Vagina (tissue), 2 donors: ENCODE results near the gene ARL5C. TPM values are rescaled to one million over a fixed set of nuclear protein-coding genes. Genes with fewer than 3 reads are reported as not detected.
A peak's percentile ranks its signal among the peaks of the same experiment; 100 is the strongest.

Source experiments
- DNase-seq, 2 donors: peaks; one replicate each; pipeline ENCODE4 v3.0.0-alpha.2; 2017; ENCODE audit errors: extremely low spot score in 2 of 2
- H3K27ac ChIP-seq: fragments of 200-600 bp; sonication (generic); one replicate; pipeline ENCODE4 v1.5.1; 2019
- H3K27me3 ChIP-seq: fragments of 200-600 bp; sonication (generic); one replicate; pipeline ENCODE4 v1.5.1; 2019
- H3K36me3 ChIP-seq, 2 donors: fragments of 200-600 bp; sonication (generic); one replicate each; pipeline ENCODE4 v1.5.1; 2017 to 2019
- H3K4me1 ChIP-seq: fragments of 200-600 bp; sonication (generic); one replicate; pipeline ENCODE4 v1.5.1; 2019
- H3K4me3 ChIP-seq, 2 donors: fragments of 200-600 bp; sonication (generic); 1 replicate in 1 of 2; 2 replicates in 1 of 2; pipeline ENCODE4 v1.5.1; 2016 to 2019
- H3K9me3 ChIP-seq: fragments of 200-600 bp; sonication (generic); one replicate; pipeline ENCODE4 v1.5.1; 2019
- POLR2A ChIP-seq, 2 donors: fragments of 450-650 bp; IDR thresholded peaks; one replicate each; pipeline ENCODE4 v1.6.1; 2017; ENCODE audit warnings: antibody characterized with exemption in 2 of 2, mild to moderate bottlenecking in 2 of 2, moderate library complexity in 2 of 2
- POLR2AphosphoS5 ChIP-seq, 2 donors: sonication (generic); formaldehyde crosslinking; IDR thresholded peaks; one replicate each; pipeline ENCODE4 v1.9.0; 2017; ENCODE audit warnings: antibody characterized with exemption in 2 of 2, mild to moderate bottlenecking in 2 of 2, low read depth in 1 of 2; ENCODE audit not compliant: insufficient read depth in 1 of 2
- intact Hi-C: fragments of 100-400 bp; cut with DNase I; formaldehyde crosslinking; loops from one replicate; pipeline ENCODE4 v1.15.1; 2023
- total RNA-seq: library from RNA; depleted of rRNA; stranded (reverse); fragments of >200 nt; gene quantifications from one replicate; pipeline ENCODE4 v1.2.3, GENCODE V29; 2016
- TF ChIP-seq, protein P1 (sequence below), 3 experiments: fragments of 450-650 bp in 2 of 3; fragments of 200-600 bp in 1 of 3; sonication (generic) in 1 of 3; IDR thresholded peaks; one replicate each; pipeline ENCODE4 v1.5.1; 2017 to 2019; ENCODE audit warnings: antibody characterized with exemption in 3 of 3, mild to moderate bottlenecking in 2 of 3, moderate library complexity in 2 of 3

Gene ARL5C
- total RNA-seq, 1 donor from 2014 or later = not detected

DNA sequence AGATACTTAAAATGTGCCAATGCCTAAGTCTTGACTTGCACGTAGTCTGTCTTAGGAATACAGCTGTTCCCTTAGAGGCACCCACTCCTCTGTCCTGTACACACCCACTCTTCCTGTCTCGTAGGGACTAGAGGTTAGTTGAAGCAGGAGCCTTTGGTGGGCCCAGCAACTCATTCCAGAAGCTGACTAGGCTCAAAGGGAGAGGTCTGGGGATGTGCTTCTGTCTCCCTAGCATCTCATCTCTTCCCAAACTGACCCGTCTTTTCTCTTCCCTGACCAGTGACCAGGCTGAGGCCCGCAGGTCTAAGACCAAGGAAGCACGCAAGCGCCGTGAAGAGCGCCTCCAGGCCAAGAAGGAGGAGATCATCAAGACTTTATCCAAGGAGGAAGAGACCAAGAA is 38.3 kb upstream of the ARL5C start:
- intact Hi-C loops = no loop called here

DNA sequence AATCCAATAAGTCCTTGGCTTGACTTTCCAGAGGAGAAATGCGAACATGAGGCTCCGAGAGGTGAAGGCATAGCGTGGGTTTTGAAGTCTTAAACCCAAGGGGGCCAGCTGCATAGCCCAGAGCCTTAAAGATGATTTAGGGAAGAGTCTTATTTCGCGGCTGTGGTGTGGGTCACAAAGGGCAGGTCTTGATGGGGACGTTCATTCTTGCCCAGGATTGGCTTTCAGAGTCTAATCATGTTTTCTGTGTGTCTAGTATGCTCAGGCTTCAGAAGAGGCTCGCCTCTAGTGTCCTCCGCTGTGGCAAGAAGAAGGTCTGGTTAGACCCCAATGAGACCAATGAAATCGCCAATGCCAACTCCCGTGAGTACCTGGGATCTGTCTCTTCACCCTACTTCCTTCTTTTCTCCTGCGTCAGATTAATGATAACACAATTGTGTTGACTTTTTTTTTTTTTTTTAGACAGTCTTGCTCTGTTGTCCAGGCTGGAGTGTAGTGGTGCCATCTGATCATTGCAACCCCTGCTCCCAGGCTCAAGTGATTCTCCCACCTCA is 35.1 kb upstream of the ARL5C start:
- Histone ChIP-seq H3K4me1 (peaks cover 49% of the 10 kb centered on the region), H3K4me3 (peak overlapping the region; percentile 84 to 87), H3K9me3 (no peaks in the 10 kb centered on the region), H3K27ac (peak overlapping the region; percentile 95), H3K36me3 (peaks cover 0 to 40% of the 10 kb centered on the region in 2 donors), H3K27me3 (no peaks in the 10 kb centered on the region)
- no peak for DNase-seq
- intact Hi-C loops = no loop called here
- no peak for TF ChIP-seq POLR2A (IDR thresholded peaks at IDR 0.05)

More for the DNA sequence above, 38.3 kb upstream of the ARL5C start:
- no peaks in the 10 kb centered on the region for H3K27me3 ChIP-seq
- no peak overlapping the region for H3K27ac ChIP-seq
- no peak overlapping the region for H3K4me3 ChIP-seq
- no peak for TF ChIP-seq POLR2A (IDR thresholded peaks at IDR 0.05)
- TF ChIP-seq POLR2AphosphoS5 (IDR thresholded peaks at IDR 0.05; ENCODE audit: insufficient read depth in 1 of 2, low read depth in 1 of 2) = no peak
- TF ChIP-seq, protein P1, sequence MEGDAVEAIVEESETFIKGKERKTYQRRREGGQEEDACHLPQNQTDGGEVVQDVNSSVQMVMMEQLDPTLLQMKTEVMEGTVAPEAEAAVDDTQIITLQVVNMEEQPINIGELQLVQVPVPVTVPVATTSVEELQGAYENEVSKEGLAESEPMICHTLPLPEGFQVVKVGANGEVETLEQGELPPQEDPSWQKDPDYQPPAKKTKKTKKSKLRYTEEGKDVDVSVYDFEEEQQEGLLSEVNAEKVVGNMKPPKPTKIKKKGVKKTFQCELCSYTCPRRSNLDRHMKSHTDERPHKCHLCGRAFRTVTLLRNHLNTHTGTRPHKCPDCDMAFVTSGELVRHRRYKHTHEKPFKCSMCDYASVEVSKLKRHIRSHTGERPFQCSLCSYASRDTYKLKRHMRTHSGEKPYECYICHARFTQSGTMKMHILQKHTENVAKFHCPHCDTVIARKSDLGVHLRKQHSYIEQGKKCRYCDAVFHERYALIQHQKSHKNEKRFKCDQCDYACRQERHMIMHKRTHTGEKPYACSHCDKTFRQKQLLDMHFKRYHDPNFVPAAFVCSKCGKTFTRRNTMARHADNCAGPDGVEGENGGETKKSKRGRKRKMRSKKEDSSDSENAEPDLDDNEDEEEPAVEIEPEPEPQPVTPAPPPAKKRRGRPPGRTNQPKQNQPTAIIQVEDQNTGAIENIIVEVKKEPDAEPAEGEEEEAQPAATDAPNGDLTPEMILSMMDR (IDR thresholded peaks at IDR 0.05) = no peak
- H3K4me1 ChIP-seq = peaks cover 27% of the 10 kb centered on the region
- peaks cover 0 to 40% of the 10 kb centered on the region in 2 donors for H3K36me3 ChIP-seq
- no peak for DNase-seq
- H3K9me3 ChIP-seq = no peaks in the 10 kb centered on the region

DNA sequence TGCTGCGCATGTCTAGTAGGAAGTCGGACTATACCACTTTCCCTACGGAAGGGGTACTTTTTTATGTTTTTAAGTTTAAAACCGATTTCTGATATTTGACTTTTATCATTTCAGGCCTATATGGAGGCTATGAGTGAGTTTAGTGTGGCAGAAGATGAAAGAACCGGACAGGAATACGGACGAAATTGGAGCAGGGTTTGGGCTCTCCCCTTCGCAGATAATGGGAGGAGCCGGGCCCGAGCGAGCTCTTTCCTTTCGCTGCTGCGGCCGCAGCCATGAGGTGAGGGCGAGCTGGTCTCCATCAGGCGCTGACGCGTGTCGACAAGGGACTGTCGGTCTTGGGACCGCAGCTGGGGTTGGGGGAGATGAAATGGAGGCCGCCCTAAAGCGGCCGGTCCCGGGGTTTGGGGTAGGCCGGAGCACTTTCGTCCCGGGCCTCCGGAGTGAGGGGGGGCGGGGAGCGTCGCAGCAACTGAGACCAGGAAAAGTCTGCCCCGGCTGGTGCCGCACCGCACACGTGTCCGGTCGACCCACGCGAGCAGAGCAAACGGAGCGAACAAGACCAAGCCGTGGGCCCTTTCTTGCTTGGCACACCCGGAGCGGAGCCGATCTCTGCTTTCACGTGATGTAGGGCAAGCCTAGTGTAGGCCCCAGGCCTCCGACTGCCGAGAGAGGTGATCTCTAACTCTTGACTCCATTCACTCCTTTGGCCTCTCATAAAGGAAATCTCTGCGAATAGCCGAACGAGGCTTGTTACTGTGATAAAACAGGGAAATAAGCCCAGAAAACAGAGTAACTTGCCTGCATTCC is 34.3 kb upstream of the ARL5C start, which contains the start of gene RPL19:
TSS of gene RPL19 (plus strand) at position 214 of the 810 bp plus-strand sequence. CDS start at position 276, 62 bp downstream.
- no peak for DNase-seq
- H3K36me3 ChIP-seq = peaks cover 0 to 40% of the 10 kb centered on the region in 2 donors
- TF ChIP-seq POLR2AphosphoS5 (IDR thresholded peaks at IDR 0.05; ENCODE audit: insufficient read depth in 1 of 2, low read depth in 1 of 2) = peak; percentile 87 to 92
- no peak for TF ChIP-seq POLR2A (IDR thresholded peaks at IDR 0.05)
- TF ChIP-seq, protein P1 (IDR thresholded peaks at IDR 0.05) = no peak
- peaks cover 56% of the 10 kb centered on the region for H3K4me1 ChIP-seq
- H3K27ac ChIP-seq = peak within 1 kb of the TSS; percentile 95
- H3K27me3 ChIP-seq = no peaks in the 10 kb centered on the region
- intact Hi-C loops = no loop called here
- H3K9me3 ChIP-seq = no peaks in the 10 kb centered on the region
- H3K4me3 ChIP-seq = peak within 1 kb of the TSS; percentile 84 to 87

DNA sequence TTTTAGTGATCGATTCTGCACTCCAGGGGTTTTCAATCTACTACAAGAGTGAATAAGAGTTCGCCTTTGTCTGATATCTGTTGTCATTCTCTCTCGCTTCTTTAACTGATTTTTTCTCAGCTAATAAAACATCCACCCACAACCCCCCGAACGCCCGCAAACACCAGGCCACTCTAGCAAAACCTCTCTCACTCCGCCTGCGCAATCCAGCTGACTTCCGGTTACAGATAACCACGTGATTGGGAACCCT is 33.8 kb upstream of the ARL5C start:
- no peaks in the 10 kb centered on the region for H3K27me3 ChIP-seq
- DNase-seq = peak in 1 of 2 donors; percentile 95
- TF ChIP-seq, protein P1 (IDR thresholded peaks at IDR 0.05) = no peak
- TF ChIP-seq POLR2A (IDR thresholded peaks at IDR 0.05) (peak in 1 of 2 donors; percentile 61), POLR2AphosphoS5 (IDR thresholded peaks at IDR 0.05; ENCODE audit: insufficient read depth in 1 of 2, low read depth in 1 of 2) (peak in 1 of 2 donors; percentile 100)
- no peaks in the 10 kb centered on the region for H3K9me3 ChIP-seq
- H3K4me3 ChIP-seq = peak overlapping the region; percentile 84 to 87
- peak overlapping the region; percentile 95 for H3K27ac ChIP-seq
- H3K36me3 ChIP-seq = peaks cover 0 to 35% of the 10 kb centered on the region in 2 donors
- intact Hi-C loops = no loop called here
- H3K4me1 ChIP-seq = peaks cover 62% of the 10 kb centered on the region

DNA sequence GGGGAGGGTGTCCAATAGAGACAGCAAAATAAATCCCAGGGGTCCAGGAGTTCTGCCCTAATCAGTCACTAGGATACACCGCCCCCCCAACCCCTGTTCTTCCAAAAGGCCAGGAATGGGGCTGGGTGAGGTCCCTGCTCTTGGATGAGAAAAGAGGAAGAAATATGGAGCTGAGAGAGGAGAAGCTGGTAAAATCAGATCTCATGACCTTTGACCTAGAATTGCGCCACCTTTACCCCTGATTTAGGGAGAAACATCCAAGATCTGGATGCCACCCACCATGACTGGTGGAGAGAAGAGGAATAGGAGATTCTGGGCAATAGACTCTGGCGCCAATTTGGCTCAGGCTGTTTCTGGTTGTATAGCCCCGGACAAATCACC is 32.2 kb upstream of the ARL5C start:
- Histone ChIP-seq H3K4me1 (peaks cover 67% of the 10 kb centered on the region), H3K9me3 (no peaks in the 10 kb centered on the region), H3K27me3 (no peaks in the 10 kb centered on the region), H3K4me3 (peak overlapping the region; percentile 78 to 89), H3K36me3 (peaks cover 0 to 19% of the 10 kb centered on the region in 2 donors), H3K27ac (peak overlapping the region; percentile 95)
- TF ChIP-seq POLR2A (IDR thresholded peaks at IDR 0.05) (no peak), POLR2AphosphoS5 (IDR thresholded peaks at IDR 0.05; ENCODE audit: insufficient read depth in 1 of 2, low read depth in 1 of 2) (no peak)
- TF ChIP-seq, protein P1 (IDR thresholded peaks at IDR 0.05) = no peak
- no peak for DNase-seq
- intact Hi-C loops = no loop called here
